Stimulated activated CD8-positive, alpha-beta memory T cell treated with anti-CD3 and anti-CD28 coated beads, Interleukin-4, amount 100 ng/mL, for 4 hours (primary cell): ENCODE measurements around the gene IL17REL.
"Not testable (repeated sequence)": the region's sequence is repeated elsewhere in the genome, so short reads cannot be mapped to it uniquely, and the experiment has no call there.

Source experiments
- DNase-seq, 2 donors: peaks; one replicate each; pipeline ENCODE4 v3.0.0-alpha.2; 2020; ENCODE audit warnings: low read depth in 2 of 2, low spot score in 1 of 2

The IL17REL gene

DNA sequence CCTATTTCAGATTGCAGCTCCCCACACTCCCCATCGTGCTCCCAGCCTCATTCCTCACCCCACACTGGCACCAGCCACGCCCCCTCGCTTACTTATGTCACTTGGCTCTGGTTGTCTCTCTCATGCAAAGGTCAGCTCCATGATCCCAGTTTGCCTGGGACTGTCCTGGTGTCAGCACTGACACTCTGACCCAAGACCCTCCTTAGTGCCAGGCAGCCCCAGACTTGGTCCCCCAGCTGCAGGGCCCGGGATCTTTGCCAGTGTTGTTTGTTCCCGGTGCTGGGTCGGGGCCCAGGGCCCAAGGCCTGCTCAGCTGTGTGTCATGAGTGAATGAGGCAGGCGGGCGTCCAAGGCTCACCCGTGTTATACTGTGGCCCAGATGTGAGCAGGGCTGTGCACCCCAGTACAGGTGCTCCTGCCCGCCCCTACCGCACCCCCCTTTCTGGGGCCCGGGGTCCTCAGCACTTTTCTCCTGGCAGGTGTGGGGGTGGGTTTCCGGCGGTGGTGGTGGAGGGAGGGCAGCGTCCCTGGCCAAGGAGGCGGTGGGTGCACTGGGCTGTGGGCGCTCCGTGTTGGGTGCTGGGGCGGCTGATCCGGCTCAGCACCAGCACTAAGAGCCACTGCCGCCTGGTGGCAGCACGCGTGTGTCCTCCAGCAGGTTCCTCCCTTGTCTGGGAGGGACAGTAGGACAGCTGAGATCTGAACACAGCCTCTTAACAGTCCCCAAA lies 19.5 kb downstream of the IL17REL start:
- peak in 1 of 2 donors; percentile 54 for DNase-seq

- DNase-seq, result no peak
Measured at GRCh38 chr22:49991907-49992533, 20.5 kb downstream of the IL17REL start.

DNA sequence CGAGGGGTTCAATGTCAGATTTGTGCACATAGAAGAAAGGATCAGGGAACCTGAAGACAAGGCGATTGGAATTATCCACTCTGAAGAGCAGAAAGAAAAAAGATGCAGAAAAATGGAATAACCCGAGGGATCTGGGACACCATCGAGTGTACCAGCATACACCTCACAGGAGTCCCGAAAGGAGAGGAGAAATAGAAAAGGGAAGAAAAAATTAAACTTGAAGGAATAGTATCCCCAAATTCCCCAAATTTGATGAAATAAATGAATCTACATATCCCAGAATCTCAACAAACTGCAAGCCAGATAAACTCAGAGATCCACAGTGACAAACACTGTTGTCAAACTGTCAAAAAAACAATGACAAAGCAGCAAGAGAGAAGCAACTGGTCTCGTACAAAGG lies 21.4 kb downstream of the IL17REL start:
- DNase-seq, result no peak

GRCh38 chr22:49989826-49990225 lies 22.7 kb downstream of the IL17REL start:
- DNase-seq, result not testable (repeated sequence)

DNA sequence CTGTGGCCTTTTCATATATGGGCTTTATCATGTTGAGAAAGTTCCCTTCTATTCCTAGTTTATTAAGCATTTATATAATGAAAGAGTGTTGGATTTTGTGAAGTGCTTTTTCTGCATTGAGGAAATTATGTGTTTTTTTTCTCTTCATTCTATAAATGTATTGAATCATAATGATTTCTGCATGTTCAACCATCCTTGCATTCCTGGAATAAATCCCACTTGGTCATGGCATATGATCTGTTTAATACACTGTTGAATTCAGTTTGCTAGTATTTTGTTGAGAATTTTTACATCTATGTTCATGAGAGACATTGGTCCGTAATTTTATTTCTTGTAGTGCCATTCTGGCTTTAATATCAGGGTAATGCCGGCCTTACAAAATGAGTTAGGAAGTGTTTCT lies 26.2 kb downstream of the IL17REL start:
- DNase-seq, result no peak

DNA sequence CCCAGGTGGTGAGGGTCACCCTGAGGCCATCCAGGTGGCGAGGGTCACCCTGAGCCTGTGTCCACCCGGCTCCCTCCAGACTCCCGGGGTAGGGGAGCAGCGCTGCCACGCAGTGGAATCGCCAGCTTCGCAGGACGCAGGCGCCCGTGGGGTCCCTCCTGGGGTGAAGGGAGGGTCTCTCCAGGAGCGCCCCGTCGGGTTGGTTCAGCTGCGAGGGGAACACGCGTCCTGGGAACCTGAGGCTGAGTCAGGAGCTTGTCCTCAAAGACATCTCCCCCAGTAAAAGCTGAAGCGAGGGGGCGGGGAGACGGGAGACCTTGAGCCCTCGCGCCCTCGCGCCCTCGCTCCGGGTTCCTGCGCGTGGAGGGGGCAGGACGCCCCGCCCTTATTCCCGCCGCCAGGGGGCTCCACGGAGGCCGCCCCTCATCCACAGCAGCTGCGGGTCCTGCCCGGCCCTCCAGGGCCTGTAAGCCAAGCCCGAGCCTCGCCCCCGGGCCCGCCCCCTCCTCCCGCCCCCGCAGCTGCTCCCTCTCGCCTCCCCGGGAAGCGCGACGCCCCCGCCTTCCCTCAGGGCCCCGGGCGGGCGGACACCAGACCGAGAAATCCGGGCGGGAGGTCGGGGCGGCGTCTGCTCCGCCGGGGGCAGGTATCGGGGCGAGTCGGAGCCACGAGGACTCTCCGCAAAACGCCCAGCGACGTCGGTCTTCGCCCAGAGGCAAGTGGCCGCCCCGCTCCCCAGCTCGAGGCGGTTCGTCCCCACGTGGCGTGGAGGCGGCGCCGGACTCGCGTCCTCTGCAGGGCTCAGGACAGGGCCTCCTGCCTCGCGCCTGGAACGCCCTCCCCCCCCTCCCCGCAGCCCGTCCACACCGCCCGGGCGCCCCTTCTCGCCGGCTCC lies 29.2 kb downstream of the IL17REL start:
- DNase-seq, result no peak

DNA sequence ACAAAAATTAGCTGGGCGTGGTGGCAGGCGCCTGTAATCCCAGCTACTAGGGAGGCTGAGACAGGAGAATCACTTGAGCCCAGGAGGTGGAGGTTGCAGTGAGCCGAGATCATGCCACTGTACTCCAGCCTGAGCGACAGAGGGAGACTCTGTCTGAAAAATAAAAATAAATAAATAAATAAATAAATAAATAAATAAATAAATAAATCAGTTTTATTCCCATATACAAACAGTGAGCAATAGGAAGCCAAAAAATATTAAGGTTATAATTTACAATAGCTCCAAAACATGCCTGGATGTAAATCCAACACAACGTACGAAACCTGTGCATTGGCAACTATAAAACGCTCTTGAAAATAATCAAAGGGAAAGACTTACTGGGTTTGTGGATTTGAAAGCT lies 30.8 kb downstream of the IL17REL start:
- DNase-seq, result not testable (repeated sequence)

DNA sequence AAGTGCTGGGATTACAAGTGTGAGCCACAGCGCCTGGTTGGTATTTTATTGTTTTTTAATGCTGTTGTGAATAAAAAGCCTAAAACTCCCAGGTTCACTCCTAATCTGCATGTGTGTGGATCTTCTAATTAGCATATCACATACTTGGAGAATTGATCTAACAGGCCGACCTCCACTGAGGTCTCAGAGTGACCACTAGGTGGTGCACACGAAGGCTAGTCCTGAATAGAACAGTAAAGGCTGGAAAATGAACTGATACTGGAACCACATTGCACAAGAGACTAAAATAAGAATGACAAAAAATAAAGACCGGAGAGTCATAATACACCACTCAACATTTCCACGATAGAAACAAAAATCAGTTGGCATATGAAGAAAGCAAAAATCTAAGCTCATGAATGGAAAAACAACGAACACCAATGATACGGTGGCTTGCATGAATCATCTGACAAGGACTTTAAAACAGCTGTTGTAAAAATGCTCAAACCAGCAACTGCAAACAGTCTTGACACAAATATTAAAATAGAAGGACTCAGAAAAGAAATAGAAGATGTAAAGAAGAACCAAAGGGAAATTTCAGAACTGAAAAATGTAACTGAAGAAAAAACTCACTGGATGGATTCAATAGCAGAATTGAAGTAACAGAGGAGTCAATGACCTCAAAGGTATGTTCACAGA lies 32.8 kb downstream of the IL17REL start:
- DNase-seq, result no peak

DNA sequence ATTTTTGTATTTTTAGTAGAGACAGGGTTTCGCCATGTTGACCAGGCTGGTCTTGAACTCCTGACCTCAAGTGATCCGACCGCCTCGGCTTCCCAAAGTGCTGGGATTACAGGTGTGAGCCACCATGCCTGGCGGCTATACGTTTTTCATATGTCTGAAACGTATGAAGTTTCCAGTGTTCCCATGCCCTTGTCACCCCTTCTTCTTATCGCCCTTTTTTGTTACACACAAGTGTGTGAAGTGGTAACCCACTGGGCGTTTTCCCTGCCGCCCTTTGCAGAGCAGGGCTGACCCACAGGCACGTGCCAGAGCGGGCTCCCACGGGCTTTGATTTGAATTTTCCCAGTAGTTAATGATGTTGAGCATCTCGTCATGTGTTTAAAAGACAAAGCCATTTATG lies 35.0 kb downstream of the IL17REL start:
- no peak for DNase-seq

- peak in 1 of 2 donors; percentile 65 for DNase-seq
Measured at GRCh38 chr22:49976439-49977175, 36.0 kb downstream of the IL17REL start.

DNA sequence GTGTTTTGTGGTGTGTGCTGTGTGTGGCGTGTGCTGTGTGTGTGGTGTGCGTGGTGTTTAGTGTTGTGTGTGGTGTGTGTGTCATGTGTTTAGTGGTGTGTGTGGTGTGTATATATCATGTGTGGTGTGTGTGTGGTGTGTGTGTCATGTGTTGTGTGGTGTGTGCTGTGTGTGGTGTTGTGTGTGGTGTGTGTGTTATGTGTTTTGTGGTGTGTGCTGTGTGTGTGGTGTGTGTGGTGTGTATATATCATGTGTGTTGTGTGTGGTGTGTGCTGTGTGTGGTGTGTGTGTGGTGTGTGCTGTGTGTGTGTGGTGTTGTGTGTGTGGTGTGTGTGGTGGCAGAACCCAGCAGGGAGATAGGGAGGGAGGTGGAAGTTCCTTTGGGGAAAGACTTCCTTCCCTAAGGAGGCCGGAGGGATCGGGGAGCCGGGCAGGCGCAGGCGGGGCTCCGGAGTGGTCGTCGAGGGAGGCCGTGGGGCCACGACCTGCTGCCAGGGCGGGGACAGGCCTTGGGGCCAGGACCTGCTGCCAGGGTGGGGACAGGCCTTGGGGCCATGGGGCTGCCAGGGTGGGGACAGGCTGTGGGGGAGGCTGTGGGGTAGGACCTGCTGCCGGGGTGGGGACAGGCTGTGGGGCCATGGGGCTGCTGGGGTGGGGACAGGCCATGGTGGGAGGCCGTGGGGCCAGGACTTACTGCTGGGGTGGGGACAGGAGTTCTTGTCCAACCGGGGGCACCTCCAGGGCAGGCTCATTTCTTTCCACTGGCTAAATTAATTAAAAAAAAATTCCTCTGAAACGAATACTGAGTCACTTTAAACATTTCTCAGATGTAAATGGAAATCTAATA lies 36.8 kb downstream of the IL17REL start:
- DNase-seq, result peak in 1 of 2 donors; percentile 36

GRCh38 chr22:49973018-49973961 lies 39.3 kb downstream of the IL17REL start:
- no peak for DNase-seq

DNA sequence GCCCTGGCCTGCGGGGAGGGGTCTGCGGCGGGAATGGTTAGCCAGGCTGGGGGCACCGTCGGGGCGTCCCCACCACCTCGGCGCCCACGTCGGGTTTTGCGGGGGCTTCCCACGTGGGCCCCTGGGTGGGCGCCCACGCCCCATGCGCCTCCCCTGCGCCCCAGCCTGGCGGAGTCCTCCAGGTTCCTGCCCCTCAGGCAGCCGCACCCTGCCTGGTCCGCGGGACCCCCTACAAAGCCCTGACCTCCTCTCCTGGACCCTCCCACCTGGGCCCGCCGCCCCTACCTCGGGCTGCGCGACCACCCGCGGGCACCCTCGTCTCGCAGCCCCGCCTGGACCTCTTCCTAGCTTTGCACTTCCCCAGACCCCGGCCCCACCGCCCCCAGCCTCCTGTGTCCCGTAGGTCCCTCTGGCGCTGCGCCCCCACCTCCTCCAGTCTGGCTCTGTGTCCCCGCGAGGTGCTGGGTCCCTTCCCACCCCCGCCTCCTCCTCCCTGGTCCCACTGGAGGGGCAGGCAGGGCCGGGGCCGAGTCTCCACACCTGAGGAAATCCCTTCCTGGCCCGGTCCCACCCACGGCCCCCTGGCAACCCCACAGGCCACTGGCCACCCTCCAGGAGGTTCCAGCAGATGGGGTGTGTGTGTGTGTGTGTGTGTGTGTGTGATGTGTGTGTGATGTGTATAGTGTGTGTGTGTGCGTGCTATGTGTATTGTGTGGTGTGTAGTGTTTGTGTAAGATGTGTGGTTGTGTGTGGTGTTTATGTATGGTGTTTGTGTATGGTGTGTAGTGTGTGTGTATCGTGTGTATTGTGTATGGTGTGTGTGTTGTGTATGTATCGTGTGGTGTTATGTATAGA lies 40.2 kb downstream of the IL17REL start:
- DNase-seq, result peak in 1 of 2 donors; percentile 22

GRCh38 chr22:49971232-49972162 lies 41.1 kb downstream of the IL17REL start:
- peak; percentile 59 to 75 for DNase-seq

DNA sequence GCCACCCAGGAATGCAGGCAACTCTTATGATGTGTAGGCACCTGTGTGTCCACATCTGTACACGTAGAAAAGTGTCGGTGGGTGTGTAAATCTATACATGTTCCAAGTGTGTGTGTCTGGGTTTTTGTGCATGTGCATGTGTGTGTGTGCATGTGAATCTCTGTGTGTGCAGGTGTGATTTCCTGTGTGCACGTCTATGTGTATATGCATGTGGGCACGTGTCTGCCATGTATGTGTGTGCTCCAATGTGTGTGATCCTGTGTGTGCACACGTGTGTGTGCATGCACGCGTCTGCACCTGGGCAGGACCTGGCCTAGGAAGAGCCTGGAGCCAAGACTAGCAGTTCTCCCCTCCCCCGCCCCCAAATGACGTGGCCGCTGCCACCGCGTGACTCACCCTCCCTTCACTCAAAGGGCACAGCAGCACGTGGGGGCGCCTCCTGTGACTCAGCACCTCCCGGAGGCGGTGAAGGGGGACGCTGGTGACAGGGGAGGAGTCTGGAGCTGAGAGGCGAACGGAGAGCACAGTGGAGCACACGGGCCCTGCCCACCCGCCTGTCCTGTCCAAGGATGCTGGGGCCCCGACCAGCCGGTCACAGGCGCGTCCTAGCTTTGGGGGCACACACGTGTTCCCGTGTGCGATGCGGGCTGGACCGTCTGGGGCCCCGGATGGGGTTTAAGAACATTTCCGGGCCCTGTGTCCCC lies 41.9 kb downstream of the IL17REL start:
- peak; percentile 91 to 97 for DNase-seq
